RWPE1 (cell line): Measurements from ENCODE around the gene IL17RD.

Source experiments
- CTCF ChIA-PET: fragments of 350-600 bp; sonication (Branson Sonifier 250); formaldehyde crosslinking; extraction: SDS; loops from one replicate; lab custom pipeline; 2021; lab: Yijun Ruan, JAX
- POLR2A ChIA-PET: fragments of 400-600 bp; formaldehyde crosslinking; extraction: SDS; loops from one replicate; lab custom pipeline; 2020; ENCODE audit warnings: antibody characterized with exemption; ENCODE audit not compliant: low non-redundant PET; lab: Yijun Ruan, JAX
- DNase-seq: peaks from one replicate; pipeline ENCODE4 v3.0.0; 2012; ENCODE audit warnings: low spot score
- H3K27ac ChIP-seq: fragments of 450-650 bp; 2 replicates; pipeline ENCODE4 v1.5.1; 2017
- CTCF ChIP-seq: fragments of 450-650 bp; conservative IDR thresholded peaks from 2 replicates; pipeline ENCODE4 v1.5.1; 2017; ENCODE audit warnings: low read depth, mild to moderate bottlenecking

Gene IL17RD

GRCh38 chr3:57168151-57168550 lies 3.0 kb upstream of the IL17RD start:
- H3K27ac ChIP-seq: no peak overlapping the region
- TF ChIP-seq CTCF: no peak
- CTCF ChIA-PET: no interaction called here
- POLR2A ChIA-PET: no interaction called here
- DNase-seq: no peak

GRCh38 chr3:57166660-57167059 lies 1.5 kb upstream of the IL17RD start:
- CTCF ChIA-PET: no interaction called here
- DNase-seq: no peak

GRCh38 chr3:57165641-57166040 lies 488 bp upstream of the IL17RD start:
- H3K27ac ChIP-seq: no peak overlapping the region
- CTCF ChIA-PET: no interaction called here
- POLR2A ChIA-PET: no interaction called here
- no peak for TF ChIP-seq CTCF
- DNase-seq: no peak

More at GRCh38 chr3:57166660-57167059, 1.5 kb upstream of the IL17RD start:
- H3K27ac ChIP-seq: no peak overlapping the region
- POLR2A ChIA-PET: no interaction called here
- no peak for TF ChIP-seq CTCF

DNA sequence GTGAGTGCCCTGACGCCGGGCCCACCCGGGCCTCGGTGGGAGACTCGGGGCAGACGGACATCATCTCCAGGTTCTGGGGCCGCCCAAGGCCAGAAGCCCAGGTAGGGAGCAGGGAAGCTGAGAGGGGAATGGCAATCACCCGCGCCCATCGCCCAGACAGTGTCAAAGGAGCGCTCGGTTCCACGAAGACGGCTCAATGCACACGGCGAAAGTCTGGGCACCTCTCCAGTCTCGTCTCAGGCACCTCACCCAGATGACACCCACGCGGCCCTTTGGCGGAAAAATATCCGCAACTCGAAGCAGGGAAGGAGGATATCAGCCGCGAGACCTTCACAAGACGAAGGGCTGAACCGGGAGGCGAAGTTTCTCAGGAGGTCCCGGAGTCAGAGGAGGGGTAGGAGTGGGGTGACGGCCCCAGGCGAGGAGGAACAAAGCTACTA lies 916 bp downstream of the IL17RD start:
- CTCF ChIA-PET: interaction anchor here (0.6 kb wide), 1 partner anchor 69 kb away, joined by 3 read pairs; no protein-coding TSS in a partner anchor

GRCh38 chr3:57163751-57164150 lies 1.4 kb downstream of the IL17RD start:
- ChIA-PET CTCF (interaction anchor here (0.6 kb wide), 2 partner anchors 63 to 69 kb away, joined by 3 read pairs; no protein-coding TSS in a partner anchor), POLR2A (no interaction called here)
- no peak for DNase-seq
- H3K27ac ChIP-seq: no peak overlapping the region
- TF ChIP-seq CTCF: no peak

More for the DNA sequence above, 916 bp downstream of the IL17RD start:
- no peak for DNase-seq
- no peak overlapping the region for H3K27ac ChIP-seq
- POLR2A ChIA-PET: no interaction called here
- no peak for TF ChIP-seq CTCF

DNA sequence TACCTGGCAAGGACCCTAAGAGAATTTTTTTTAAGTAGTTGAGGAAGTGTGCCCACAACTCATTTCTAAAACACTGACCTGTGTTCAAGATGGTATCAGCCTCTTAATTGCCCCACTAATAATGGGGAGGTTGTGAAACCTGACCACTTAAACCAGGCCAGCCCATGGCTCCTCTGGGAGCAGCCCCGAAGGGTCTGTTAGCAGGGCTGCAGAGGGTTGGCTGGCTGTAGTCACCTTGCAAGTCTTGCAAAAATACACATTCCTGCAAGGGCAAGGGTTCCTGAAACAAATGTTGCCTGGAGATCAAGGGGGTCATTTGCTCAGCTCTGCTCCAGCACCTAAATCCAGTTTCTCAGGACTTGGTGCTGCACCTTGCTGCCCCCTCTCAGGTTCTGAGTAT lies 3.2 kb downstream of the IL17RD start:
- ChIA-PET POLR2A (no interaction called here), CTCF (no interaction called here)
- no peak for TF ChIP-seq CTCF
- no peak overlapping the region for H3K27ac ChIP-seq
- no peak for DNase-seq
